ENCODE results near the gene ST6GALNAC3. TPM values are rescaled to one million over a fixed set of nuclear protein-coding genes. Genes with fewer than 3 reads are reported as not detected.

Gene ST6GALNAC3
- total and polyA plus RNA-seq, 11 donors = 2.5 to 7.7 (median 4.4) TPM

DNA sequence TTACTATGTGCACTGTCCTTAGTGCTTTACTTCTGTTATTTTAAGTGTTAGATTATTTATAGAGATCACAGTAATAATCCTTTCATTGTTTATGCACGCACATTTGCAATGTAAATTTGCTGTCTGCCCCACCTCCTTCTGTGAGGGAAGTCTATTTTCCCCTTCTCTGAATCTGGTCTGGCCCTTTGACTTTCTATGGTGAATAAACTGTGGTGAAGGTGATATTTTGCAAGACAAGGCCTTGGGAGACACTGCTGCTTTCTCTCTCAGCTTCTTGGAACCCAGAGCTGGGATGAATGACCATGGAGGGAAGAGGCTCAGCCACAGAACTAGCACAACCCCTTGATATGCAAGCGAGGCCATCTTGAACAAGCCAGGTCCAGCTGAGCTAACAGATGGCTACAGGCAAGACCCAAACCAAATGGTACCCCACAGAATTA, 156.3 kb downstream of the ST6GALNAC3 start:
- Histone ChIP-seq H3K4me1 (peaks cover 0 to 22% (median 2%) of the 10 kb centered on the region in 12 donors), H3K27me3 (no peaks in the 10 kb centered on the region), H3K4me3 (no peak overlapping the region), H3K9me3 (no peaks in the 10 kb centered on the region), H3K27ac (no peak overlapping the region), H3K36me3 (no peaks in the 10 kb centered on the region)
- intact Hi-C loops (cut with DNase I) = no loop called here
- DNase-seq (no peak), ATAC-seq (no peak)
- WGBS, 4 donors = 78 to 87% (median 85%) methylated on average over 2 of the region's 2 CpGs
- no peak for TF ChIP-seq POLR2A (IDR thresholded peaks at IDR 0.05)
- TF ChIP-seq, protein P1, sequence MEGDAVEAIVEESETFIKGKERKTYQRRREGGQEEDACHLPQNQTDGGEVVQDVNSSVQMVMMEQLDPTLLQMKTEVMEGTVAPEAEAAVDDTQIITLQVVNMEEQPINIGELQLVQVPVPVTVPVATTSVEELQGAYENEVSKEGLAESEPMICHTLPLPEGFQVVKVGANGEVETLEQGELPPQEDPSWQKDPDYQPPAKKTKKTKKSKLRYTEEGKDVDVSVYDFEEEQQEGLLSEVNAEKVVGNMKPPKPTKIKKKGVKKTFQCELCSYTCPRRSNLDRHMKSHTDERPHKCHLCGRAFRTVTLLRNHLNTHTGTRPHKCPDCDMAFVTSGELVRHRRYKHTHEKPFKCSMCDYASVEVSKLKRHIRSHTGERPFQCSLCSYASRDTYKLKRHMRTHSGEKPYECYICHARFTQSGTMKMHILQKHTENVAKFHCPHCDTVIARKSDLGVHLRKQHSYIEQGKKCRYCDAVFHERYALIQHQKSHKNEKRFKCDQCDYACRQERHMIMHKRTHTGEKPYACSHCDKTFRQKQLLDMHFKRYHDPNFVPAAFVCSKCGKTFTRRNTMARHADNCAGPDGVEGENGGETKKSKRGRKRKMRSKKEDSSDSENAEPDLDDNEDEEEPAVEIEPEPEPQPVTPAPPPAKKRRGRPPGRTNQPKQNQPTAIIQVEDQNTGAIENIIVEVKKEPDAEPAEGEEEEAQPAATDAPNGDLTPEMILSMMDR (IDR thresholded peaks at IDR 0.05) = no peak

DNA sequence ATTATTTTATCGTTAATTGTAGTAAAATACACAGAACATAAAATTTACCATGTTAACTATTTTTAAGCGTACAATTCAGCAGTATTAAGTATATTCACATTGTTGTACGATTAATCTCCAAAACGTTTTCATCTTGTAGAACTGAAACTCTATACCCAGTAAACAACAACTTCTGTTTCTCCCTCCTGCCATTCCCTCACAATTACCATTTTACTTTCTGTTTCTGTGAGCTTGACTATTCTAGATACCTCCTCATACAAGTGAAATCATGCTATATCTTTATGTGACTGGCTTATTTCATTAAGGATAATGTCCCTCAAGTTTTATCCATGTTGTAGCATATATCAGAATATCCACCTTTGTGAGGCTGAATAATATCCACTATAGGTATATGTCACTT, 156.8 kb downstream of the ST6GALNAC3 start:
- no peak for ATAC-seq
- intact Hi-C loops (cut with DNase I) = no loop called here
- WGBS, 4 donors = 75 to 82% (median 80%) methylated on average over 4 of the region's 4 CpGs
- no peaks in the 10 kb centered on the region for H3K36me3 ChIP-seq
- peaks cover 0 to 22% (median 2%) of the 10 kb centered on the region in 12 donors for H3K4me1 ChIP-seq
- no peak overlapping the region for H3K4me3 ChIP-seq
- no peak overlapping the region for H3K27ac ChIP-seq
- TF ChIP-seq POLR2A (IDR thresholded peaks at IDR 0.05) = no peak
- TF ChIP-seq, protein P1 (IDR thresholded peaks at IDR 0.05) = no peak
- no peak for DNase-seq
- H3K9me3 ChIP-seq = no peaks in the 10 kb centered on the region
- H3K27me3 ChIP-seq = no peaks in the 10 kb centered on the region

DNA sequence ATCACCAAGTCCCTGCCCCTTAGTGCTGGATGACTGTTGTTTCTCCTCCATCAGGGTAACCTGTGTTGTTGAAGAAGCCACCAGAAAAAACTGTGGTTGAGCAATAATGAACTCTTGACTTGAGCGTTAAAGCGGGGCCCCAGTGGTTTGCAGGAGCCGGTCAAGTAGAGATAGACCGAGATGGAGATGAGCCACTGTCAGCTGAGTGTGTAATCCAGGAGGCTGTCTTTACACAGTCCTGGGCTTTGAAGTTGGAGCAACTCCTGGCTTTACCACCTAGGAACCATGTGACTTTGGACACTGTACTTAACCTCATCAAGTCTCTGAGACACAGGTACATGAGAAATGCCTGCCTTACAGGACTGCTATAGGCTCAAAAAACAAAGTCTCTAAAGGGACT, 158.1 kb downstream of the ST6GALNAC3 start:
- intact Hi-C loops (cut with DNase I) = no loop called here
- DNase-seq (no peak), ATAC-seq (no peak)
- 96 to 100% (median 96%) methylated on average over 4 of the region's 4 CpGs for WGBS, 4 donors
- H3K27me3 ChIP-seq = no peaks in the 10 kb centered on the region
- H3K9me3 ChIP-seq = no peaks in the 10 kb centered on the region
- no peak overlapping the region for H3K27ac ChIP-seq
- no peak overlapping the region for H3K4me3 ChIP-seq
- no peak for TF ChIP-seq POLR2A (IDR thresholded peaks at IDR 0.05)
- TF ChIP-seq, protein P1 (IDR thresholded peaks at IDR 0.05) = no peak
- H3K36me3 ChIP-seq = no peaks in the 10 kb centered on the region
- H3K4me1 ChIP-seq = peaks cover 0 to 21% (median 2%) of the 10 kb centered on the region in 12 donors

DNA sequence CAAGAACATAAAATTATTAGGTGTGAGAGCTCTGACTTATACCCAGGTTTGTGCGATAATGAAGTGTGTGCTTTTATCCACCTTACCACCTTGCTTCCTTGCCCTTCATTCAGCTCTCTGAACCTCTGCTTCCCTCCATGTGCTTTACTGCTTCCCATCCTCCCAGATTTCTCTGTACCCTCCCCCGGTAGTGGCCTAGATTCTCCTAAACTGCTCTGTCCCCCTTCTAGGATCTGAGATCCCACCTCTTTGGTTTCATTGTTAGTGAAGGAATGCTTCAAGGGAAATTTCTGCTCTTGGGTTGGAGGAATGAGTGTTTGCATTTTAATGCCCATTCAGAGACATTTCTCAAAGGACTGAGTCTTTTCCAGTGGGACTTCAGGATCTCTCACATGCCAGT, 159.5 kb downstream of the ST6GALNAC3 start:
- intact Hi-C loops (cut with DNase I) = no loop called here
- no peak for ATAC-seq
- no peak overlapping the region for H3K27ac ChIP-seq
- TF ChIP-seq, protein P1 (IDR thresholded peaks at IDR 0.05) = no peak
- TF ChIP-seq POLR2A (IDR thresholded peaks at IDR 0.05) = no peak
- DNase-seq = no peak
- no peaks in the 10 kb centered on the region for H3K36me3 ChIP-seq
- peaks cover 0 to 10% (median 0%) of the 10 kb centered on the region in 12 donors for H3K4me1 ChIP-seq
- H3K9me3 ChIP-seq = no peaks in the 10 kb centered on the region
- no peak overlapping the region for H3K4me3 ChIP-seq
- 96 to 97% (median 96%) methylated on average over 2 of the region's 2 CpGs for WGBS, 4 donors
- no peaks in the 10 kb centered on the region for H3K27me3 ChIP-seq

All from heart left ventricle (tissue), 16 donors.